ENCODE data around the gene PTPRK. TPM values are rescaled to one million over a fixed set of nuclear protein-coding genes. Genes with fewer than 3 reads are reported as not detected.

PTPRK gene
- total and polyA plus RNA-seq, 2 donors (not counting 1 experiment from before 2014, with no cell fraction given), result 16.2 to 18.7 TPM

DNA sequence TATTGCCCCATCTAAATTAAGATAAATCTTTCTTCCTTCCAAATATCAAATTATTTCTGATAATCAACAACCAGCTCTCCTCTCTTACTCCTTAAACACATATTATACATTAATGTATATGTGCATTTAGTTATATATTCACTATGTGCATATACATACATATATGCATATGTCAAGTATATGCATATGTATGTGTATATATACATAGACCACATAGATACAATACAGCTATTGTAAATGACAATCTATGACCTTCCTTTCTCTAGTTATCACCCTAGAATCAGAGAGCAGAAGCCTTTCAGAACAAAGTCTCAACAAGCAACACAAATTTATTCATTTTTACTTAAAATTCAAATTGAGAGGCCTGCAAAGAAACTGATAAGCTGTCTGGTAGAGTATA lies 378.5 kb downstream of the PTPRK start:
- Mint-ChIP-seq H3K9me3 (ENCODE audit: insufficient read depth) (no peaks in the 10 kb centered on the region), H3K27me3 (no peaks in the 10 kb centered on the region), H3K27ac (no peak overlapping the region), H3K4me3 (no peak overlapping the region), H3K4me1 (peaks cover 3% of the 10 kb centered on the region)
- ChIA-PET CTCF (no interaction called here), POLR2A (no interaction called here)
- Histone ChIP-seq H3K9me3 (ENCODE audit: control extremely low read depth in 1 of 3, control insufficient read depth in 2 of 3, insufficient read depth in 1 of 3, low read length in 2 of 3) (no peaks in the 10 kb centered on the region), H3K27ac (ENCODE audit: low read length in 2 of 2) (no peak overlapping the region), H3K27me3 (replicated peaks in 1 of 4; ENCODE audit: control extremely low read depth in 1 of 4, control insufficient read depth in 3 of 4, insufficient read depth in 4 of 4, low read length in 3 of 4) (no peaks in the 10 kb centered on the region), H3K4me3 (ENCODE audit: control extremely low read depth in 1 of 5, extremely low read depth in 1 of 5, insufficient read depth in 1 of 5, low read depth in 2 of 5, low read length in 4 of 5) (no peak overlapping the region), H2AFZ (ENCODE audit: insufficient read depth, low read depth, low read length, poor library complexity, severe bottlenecking) (no peak overlapping the region), H4K20me1 (ENCODE audit: control insufficient read depth, insufficient read depth, low read length, poor library complexity, severe bottlenecking) (no peaks in the 10 kb centered on the region), H3K36me3 (replicated peaks in 1 of 2; ENCODE audit: control extremely low read depth in 1 of 2, control insufficient read depth in 1 of 2, extremely low read depth in 1 of 2, insufficient read depth in 2 of 2, low read length in 1 of 2) (peaks cover 0 to 1% of the 10 kb centered on the region in 2 experiments), H3K4me2 (replicated peaks; ENCODE audit: low read depth, low read length, poor library complexity, severe bottlenecking) (no peak overlapping the region), H3K9ac (ENCODE audit: low read length) (no peak overlapping the region), H3K4me1 (ENCODE audit: control insufficient read depth in 2 of 2, insufficient read depth in 2 of 2, low read length in 2 of 2) (peaks cover 0 to 2% of the 10 kb centered on the region in 2 donors), H3K79me2 (ENCODE audit: control insufficient read depth, insufficient read depth, low read length) (no peaks in the 10 kb centered on the region)
- ATAC-seq (ENCODE audit: low read depth) (no peak), DNase-seq (no peak)
- TF ChIP-seq CTCF (IDR thresholded peaks at IDR 0.05) (no peak), EZH2 (IDR thresholded peaks at IDR 0.05; ENCODE audit: borderline replicate concordance, insufficient read depth, low read depth, low read length, poor library complexity, severe bottlenecking) (no peak)
- intact Hi-C loops (cut with micrococcal nuclease), result no loop called here

- no peak overlapping the region for H3K4me3 ChIP-seq (ENCODE audit: control extremely low read depth in 1 of 5, extremely low read depth in 1 of 5, insufficient read depth in 1 of 5, low read depth in 2 of 5, low read length in 4 of 5)
- H3K27ac ChIP-seq (ENCODE audit: low read length in 2 of 2), result no peak overlapping the region
- no peak overlapping the region for H2AFZ ChIP-seq (ENCODE audit: insufficient read depth, low read depth, low read length, poor library complexity, severe bottlenecking)
- Mint-ChIP-seq H3K27ac (no peak overlapping the region), H3K4me3 (no peak overlapping the region), H3K4me1 (no peaks in the 10 kb centered on the region), H3K27me3 (no peaks in the 10 kb centered on the region), H3K9me3 (ENCODE audit: insufficient read depth) (no peaks in the 10 kb centered on the region)
- no peaks in the 10 kb centered on the region for H3K27me3 ChIP-seq (replicated peaks in 1 of 4; ENCODE audit: control extremely low read depth in 1 of 4, control insufficient read depth in 3 of 4, insufficient read depth in 4 of 4, low read length in 3 of 4)
- no peak for TF ChIP-seq CTCF (IDR thresholded peaks at IDR 0.05)
- no peak for TF ChIP-seq EZH2 (IDR thresholded peaks at IDR 0.05; ENCODE audit: borderline replicate concordance, insufficient read depth, low read depth, low read length, poor library complexity, severe bottlenecking)
- H3K4me1 ChIP-seq (ENCODE audit: control insufficient read depth in 2 of 2, insufficient read depth in 2 of 2, low read length in 2 of 2), result peaks cover 0 to 2% of the 10 kb centered on the region in 2 donors
- no peak overlapping the region for H3K4me2 ChIP-seq (replicated peaks; ENCODE audit: low read depth, low read length, poor library complexity, severe bottlenecking)
- no peak for DNase-seq
- intact Hi-C loops (cut with micrococcal nuclease), result no loop called here
- ATAC-seq (ENCODE audit: low read depth), result no peak
- no peaks in the 10 kb centered on the region for H3K9me3 ChIP-seq (ENCODE audit: control extremely low read depth in 1 of 3, control insufficient read depth in 2 of 3, insufficient read depth in 1 of 3, low read length in 2 of 3)
- H3K36me3 ChIP-seq (replicated peaks in 1 of 2; ENCODE audit: control extremely low read depth in 1 of 2, control insufficient read depth in 1 of 2, extremely low read depth in 1 of 2, insufficient read depth in 2 of 2, low read length in 1 of 2), result no peaks in the 10 kb centered on the region
- ChIA-PET POLR2A (no interaction called here), CTCF (no interaction called here)
- no peaks in the 10 kb centered on the region for H3K79me2 ChIP-seq (ENCODE audit: control insufficient read depth, insufficient read depth, low read length)
- no peak overlapping the region for H3K9ac ChIP-seq (ENCODE audit: low read length)
- 100% methylated on average over 1 of the region's 1 CpG for WGBS (ENCODE audit: insufficient coverage)
- H4K20me1 ChIP-seq (ENCODE audit: control insufficient read depth, insufficient read depth, low read length, poor library complexity, severe bottlenecking), result no peaks in the 10 kb centered on the region
Measured at GRCh38 chr6:128139519-128139918, 380.9 kb downstream of the PTPRK start.
